K562 (cell line): ENCODE results near the gene STIM1. TPM values are rescaled to one million over a fixed set of nuclear protein-coding genes. Genes with fewer than 3 reads are reported as not detected.

ENCODE experiments used
- BACH1 ChIP-seq: fragments of 200-800 bp; sonication (Bioruptor generic); IDR thresholded peaks from 2 replicates; pipeline ENCODE4 v1.6.1; 2016; ENCODE audit warnings: missing genetic modification characterization, missing compliant biosample characterization
- HMG20A ChIP-seq: fragments of 450-650 bp; formaldehyde crosslinking; conservative IDR thresholded peaks from 2 replicates; pipeline ENCODE4 v1.4.0; 2020; ENCODE audit warnings: mild to moderate bottlenecking, mixed read lengths
- MECOM ChIP-seq: fragments of 250-450 bp; sonication (Bioruptor Pico); IDR thresholded peaks from 2 replicates; pipeline ENCODE4 v1.8.0; 2022; ENCODE audit warnings: inconsistent platforms
- MIER1 ChIP-seq: fragments of 450-650 bp; IDR thresholded peaks from 2 replicates; pipeline ENCODE4 v1.6.1; 2016; ENCODE audit warnings: antibody characterized with exemption, mild to moderate bottlenecking, low read depth
- MXD1 ChIP-seq: fragments of 250-450 bp; sonication (Bioruptor Pico); IDR thresholded peaks from 2 replicates; pipeline ENCODE4 v1.8.0; 2021; ENCODE audit warnings: borderline replicate concordance, mild to moderate bottlenecking, moderate library complexity; ENCODE audit not compliant: poor library complexity, severe bottlenecking
- PTRF ChIP-seq: fragments of 450-650 bp; IDR thresholded peaks from 2 replicates; pipeline ENCODE4 v1.6.1; 2016; ENCODE audit warnings: mild to moderate bottlenecking, missing genetic modification characterization, missing compliant biosample characterization
- PURB ChIP-seq: sonication (generic); formaldehyde crosslinking; IDR thresholded peaks from 2 replicates; pipeline ENCODE4 v1.9.0; 2021; ENCODE audit warnings: low read depth, mild to moderate bottlenecking, missing genetic modification reagents
- RB1 ChIP-seq: fragments of 450-650 bp; IDR thresholded peaks from 2 replicates; pipeline ENCODE4 v1.6.1; 2017; ENCODE audit warnings: low read depth, mild to moderate bottlenecking
- TAF15 ChIP-seq: fragments of 200-400 bp; formaldehyde crosslinking; IDR thresholded peaks from 2 replicates; pipeline ENCODE4 v1.6.1; 2017; ENCODE audit warnings: mild to moderate bottlenecking, low read depth, low read length, moderate library complexity
- TAL1 ChIP-seq: fragments of 450-650 bp; IDR thresholded peaks from 2 replicates; pipeline ENCODE4 v1.6.1; 2016; ENCODE audit warnings: mild to moderate bottlenecking
- TBP ChIP-seq: optimal IDR thresholded peaks from 2 replicates; pipeline ENCODE3; 2011; ENCODE audit warnings: low read depth, low read length, improper control_type of control experiment
- ZNF280A ChIP-seq: fragments of 450-650 bp; IDR thresholded peaks from 2 replicates; pipeline ENCODE4 v1.6.1; 2018; ENCODE audit warnings: mild to moderate bottlenecking, low read depth; ENCODE audit not compliant: partially characterized antibody
- ZNF407 ChIP-seq: fragments of 450-650 bp; IDR thresholded peaks from 2 replicates; pipeline ENCODE4 v1.6.1; 2016; ENCODE audit warnings: low read depth
- polyA plus RNA-seq, 8 experiments: library from polyadenylated mRNA; depleted of rRNA in 4 of 8; stranded (reverse) in 5 of 8; unstranded in 3 of 8; fragments of >200 nt; fragmentation: Nextera tagmentation in 2 of 8; fragmentation: Illumina TruSeq in 1 of 8; extraction: Ambion mirVana in 2 of 8; extraction: Trizol in 1 of 8; gene quantifications; 2 replicates each; pipeline versions ENCODE4 v1.2.1 to v1.2.3, GENCODE V29; 2011 to 2014; ENCODE audit warnings: inconsistent platforms in 1 of 8, missing spikeins in 1 of 8
- total RNA-seq, 7 experiments: library from RNA; depleted of rRNA in 6 of 7; stranded (reverse); fragments of >200 nt in 6 of 7; fragmentation: Illumina TruSeq in 2 of 7; extraction: Trizol in 2 of 7; gene quantifications; 2 replicates each; pipeline versions ENCODE4 v1.2.1 to v1.2.3, GENCODE V29; 2011 to 2021; ENCODE audit warnings: low replicate concordance in 1 of 7
- TF ChIP-seq, protein P1 (sequence below): fragments of 250-450 bp; sonication (Bioruptor Pico); IDR thresholded peaks from 2 replicates; pipeline ENCODE4 v1.4.0; 2020; ENCODE audit warnings: mild to moderate bottlenecking, moderate library complexity

Gene STIM1
- total and polyA plus RNA-seq, 9 of the 15 experiments (the other 6 are each of a cell fraction or from before 2014, with no cell fraction given): 7.7 to 50.5 (median 22.5) TPM

- no peak for TF ChIP-seq ZNF407
- no peak for TF ChIP-seq TAF15
- no peak for TF ChIP-seq ZNF280A
- no peak for TF ChIP-seq TAL1
- TF ChIP-seq MXD1 (CRISPR knock-in tag): no peak
- no peak for TF ChIP-seq HMG20A (CRISPR knock-in tag)
- no peak for TF ChIP-seq PTRF (tag)
- TF ChIP-seq, protein P1, sequence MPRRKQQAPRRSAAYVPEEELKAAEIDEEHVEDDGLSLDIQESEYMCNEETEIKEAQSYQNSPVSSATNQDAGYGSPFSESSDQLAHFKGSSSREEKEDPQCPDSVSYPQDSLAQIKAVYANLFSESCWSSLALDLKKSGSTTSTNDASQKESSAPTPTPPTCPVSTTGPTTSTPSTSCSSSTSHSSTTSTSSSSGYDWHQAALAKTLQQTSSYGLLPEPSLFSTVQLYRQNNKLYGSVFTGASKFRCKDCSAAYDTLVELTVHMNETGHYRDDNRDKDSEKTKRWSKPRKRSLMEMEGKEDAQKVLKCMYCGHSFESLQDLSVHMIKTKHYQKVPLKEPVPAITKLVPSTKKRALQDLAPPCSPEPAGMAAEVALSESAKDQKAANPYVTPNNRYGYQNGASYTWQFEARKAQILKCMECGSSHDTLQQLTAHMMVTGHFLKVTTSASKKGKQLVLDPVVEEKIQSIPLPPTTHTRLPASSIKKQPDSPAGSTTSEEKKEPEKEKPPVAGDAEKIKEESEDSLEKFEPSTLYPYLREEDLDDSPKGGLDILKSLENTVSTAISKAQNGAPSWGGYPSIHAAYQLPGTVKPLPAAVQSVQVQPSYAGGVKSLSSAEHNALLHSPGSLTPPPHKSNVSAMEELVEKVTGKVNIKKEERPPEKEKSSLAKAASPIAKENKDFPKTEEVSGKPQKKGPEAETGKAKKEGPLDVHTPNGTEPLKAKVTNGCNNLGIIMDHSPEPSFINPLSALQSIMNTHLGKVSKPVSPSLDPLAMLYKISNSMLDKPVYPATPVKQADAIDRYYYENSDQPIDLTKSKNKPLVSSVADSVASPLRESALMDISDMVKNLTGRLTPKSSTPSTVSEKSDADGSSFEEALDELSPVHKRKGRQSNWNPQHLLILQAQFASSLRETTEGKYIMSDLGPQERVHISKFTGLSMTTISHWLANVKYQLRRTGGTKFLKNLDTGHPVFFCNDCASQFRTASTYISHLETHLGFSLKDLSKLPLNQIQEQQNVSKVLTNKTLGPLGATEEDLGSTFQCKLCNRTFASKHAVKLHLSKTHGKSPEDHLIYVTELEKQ: no peak
- no peak for TF ChIP-seq PURB (CRISPR knock-in tag)
- TF ChIP-seq MECOM: no peak
- no peak for TF ChIP-seq MIER1
- peak; percentile 2 for TF ChIP-seq TBP
- no peak for TF ChIP-seq BACH1 (tag)
- no peak; the same call in 1 of the 2 replicates for TF ChIP-seq RB1
Observed at GRCh38 chr11:3808861-3809623, 46.4 kb upstream of the STIM1 start (continued).
